ENCODE measurements around the gene SCUBE2.

GRCh38 chr11:8987446-8987845 is 104.0 kb downstream of the SCUBE2 start:
- TF ChIP-seq EZH2 (IDR thresholded peaks at IDR 0.05; ENCODE audit: low read length, unreplicated experiment) = no peak
- no peak for TF ChIP-seq EZH2phosphoT487 (IDR thresholded peaks at IDR 0.05; ENCODE audit: borderline replicate concordance, low read length)
- no peak for TF ChIP-seq CTCF (conservative IDR thresholded peaks at IDR 0.05; ENCODE audit: low read depth, low read length)

Measured in PC-3 (cell line).